ENCODE results near the gene CNDP1.

Gene CNDP1

DNA sequence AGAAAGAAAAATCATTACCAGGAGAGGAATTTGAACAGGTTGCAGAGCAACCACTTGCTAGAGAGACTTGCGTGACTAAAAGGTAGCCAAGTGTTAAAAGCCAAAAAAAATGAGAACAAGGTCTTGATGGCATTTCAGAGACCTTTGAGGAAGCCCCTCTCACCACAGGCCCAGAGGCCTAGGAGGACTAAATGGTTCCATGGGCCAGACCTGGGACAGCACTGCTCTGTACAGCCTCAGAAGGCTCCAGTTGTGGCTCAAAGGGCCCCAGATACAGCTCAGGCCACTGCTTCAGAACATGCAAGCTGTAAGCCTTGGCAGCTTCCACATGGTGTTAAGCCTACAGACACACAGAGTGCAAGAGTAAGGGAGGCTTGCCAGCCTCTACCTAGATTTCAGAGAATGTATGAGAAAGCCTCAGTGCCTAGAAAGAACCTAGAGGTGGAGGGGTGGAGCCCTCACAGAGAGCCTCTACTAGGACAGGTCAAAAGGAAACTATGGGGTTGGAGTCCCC, 15.3 kb downstream of the CNDP1 start:
- POLR2A ChIA-PET: no interaction called here
- CTCF ChIA-PET: interaction anchor here (0.7 to 1.5 kb wide), 5 partner anchors 12 to 196 kb away, joined by 3 to 5 read pairs (median 4); partner anchors contain the start of gene CNDP2
- TF ChIP-seq CTCF (IDR thresholded peaks at IDR 0.05; ENCODE audit: control extremely low read depth, extremely low read depth, low read depth, missing control alignments): no peak
- DNase-seq (ENCODE audit: extremely low spot score): no peak

GRCh38 chr18:74550886-74551285, 16.6 kb downstream of the CNDP1 start:
- no peak for DNase-seq (ENCODE audit: extremely low spot score)
- TF ChIP-seq CTCF (IDR thresholded peaks at IDR 0.05; ENCODE audit: control extremely low read depth, extremely low read depth, low read depth, missing control alignments): no peak
- ChIA-PET POLR2A (no interaction called here), CTCF (interaction anchor here (0.5 to 1.7 kb wide), 18 partner anchors 10 to 1265 kb away, joined by 3 to 46 read pairs (median 4); partner anchors contain the start of gene CNDP2)

DNA sequence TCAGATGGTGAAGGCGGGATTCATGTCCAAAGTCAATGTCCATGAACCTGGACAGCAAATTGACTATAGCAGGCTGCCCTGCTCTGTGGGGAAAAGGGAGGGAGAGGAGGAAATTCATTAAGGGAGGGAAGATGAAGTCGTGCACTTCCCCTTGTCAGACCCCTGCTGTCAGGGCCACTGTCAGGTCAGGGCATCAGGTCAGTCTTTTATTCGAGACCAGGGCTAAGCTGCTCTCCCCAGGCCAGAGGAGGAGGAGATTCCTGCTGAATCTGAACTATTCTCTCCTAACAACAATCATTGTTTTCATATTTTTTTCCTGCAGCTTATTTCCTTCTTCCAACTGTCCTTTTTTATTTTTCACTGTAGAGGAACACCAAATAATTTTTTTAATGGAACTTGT, 17.2 kb downstream of the CNDP1 start:
- TF ChIP-seq CTCF (IDR thresholded peaks at IDR 0.05; ENCODE audit: control extremely low read depth, extremely low read depth, low read depth, missing control alignments): no peak
- ChIA-PET POLR2A (no interaction called here), CTCF (interaction anchor here (0.5 to 1.7 kb wide), 44 partner anchors 8 to 1867 kb away, joined by 3 to 46 read pairs (median 4); partner anchors contain the start of gene ZNF407)
- DNase-seq (ENCODE audit: extremely low spot score): no peak

GRCh38 chr18:74551936-74552555, 17.7 kb downstream of the CNDP1 start:
- TF ChIP-seq CTCF (IDR thresholded peaks at IDR 0.05; ENCODE audit: control extremely low read depth, extremely low read depth, low read depth, missing control alignments): peak; percentile 79
- ChIA-PET POLR2A (no interaction called here), CTCF (interaction anchor here (0.6 to 1.7 kb wide), 47 partner anchors 9 to 1868 kb away, joined by 3 to 46 read pairs (median 4); partner anchors contain the start of gene ZNF407)
- peak; percentile 82 for DNase-seq (ENCODE audit: extremely low spot score)

GRCh38 chr18:74556126-74556525, 21.8 kb downstream of the CNDP1 start:
- ChIA-PET CTCF (no interaction called here), POLR2A (no interaction called here)
- no peak for TF ChIP-seq CTCF (IDR thresholded peaks at IDR 0.05; ENCODE audit: control extremely low read depth, extremely low read depth, low read depth, missing control alignments)
- no peak for DNase-seq (ENCODE audit: extremely low spot score)

- DNase-seq (ENCODE audit: extremely low spot score): no peak
- ChIA-PET CTCF (interaction anchor here (1.3 to 1.7 kb wide), 2 partner anchors 9 to 13 kb away, joined by 3 to 5 read pairs; no protein-coding TSS in a partner anchor), POLR2A (no interaction called here)
- TF ChIP-seq CTCF (IDR thresholded peaks at IDR 0.05; ENCODE audit: control extremely low read depth, extremely low read depth, low read depth, missing control alignments): no peak
Measured at GRCh38 chr18:74558096-74558495, 23.8 kb downstream of the CNDP1 start.
